Glutamatergic neuron (in vitro differentiated cells): ENCODE measurements around the gene S1PR1. TPM values are rescaled to one million over a fixed set of nuclear protein-coding genes. Genes with fewer than 3 reads are reported as not detected.

Source experiments
- DNase-seq: peaks from one replicate; pipeline ENCODE4 v3.0.0; 2022
- H3K27ac Mint-ChIP-seq: one replicate; pipeline ENCODE4 v1.8.0; 2020; ENCODE audit warnings: mild to moderate bottlenecking, mixed read lengths, inconsistent platforms; ENCODE audit not compliant: unreplicated experiment
- H3K27me3 Mint-ChIP-seq: one replicate; pipeline ENCODE4 v1.8.0; 2020; ENCODE audit warnings: mild to moderate bottlenecking, moderate library complexity, mixed read lengths, inconsistent platforms; ENCODE audit not compliant: unreplicated experiment
- H3K36me3 Mint-ChIP-seq: one replicate; pipeline ENCODE4 v1.8.0; 2020; ENCODE audit warnings: mild to moderate bottlenecking, mixed read lengths, inconsistent platforms; ENCODE audit not compliant: unreplicated experiment
- H3K4me1 Mint-ChIP-seq: one replicate; pipeline ENCODE4 v1.8.0; 2020; ENCODE audit warnings: mild to moderate bottlenecking, low read depth, mixed read lengths, inconsistent platforms; ENCODE audit not compliant: unreplicated experiment
- H3K4me3 Mint-ChIP-seq: one replicate; pipeline ENCODE4 v1.8.0; 2020; ENCODE audit warnings: mild to moderate bottlenecking, mixed read lengths, inconsistent platforms; ENCODE audit not compliant: unreplicated experiment
- H3K9me3 Mint-ChIP-seq: one replicate; pipeline ENCODE4 v1.8.0; 2020; ENCODE audit warnings: mild to moderate bottlenecking, moderate library complexity, mixed read lengths, inconsistent platforms; ENCODE audit not compliant: unreplicated experiment
- total RNA-seq: library from RNA; stranded (reverse); fragmentation: NEBNext Ultra II Directional; extraction: Animal tissue kit (Norgen Biotek cat#: 25700); gene quantifications from one replicate; pipeline ENCODE4 v1.2.1, GENCODE V29; 2021; ENCODE audit not compliant: unreplicated experiment
- TF ChIP-seq, protein P1 (sequence below): fragments of 200-600 bp; sonication (generic); IDR thresholded peaks from one replicate; pipeline ENCODE4 v1.5.0; 2021; ENCODE audit not compliant: partially characterized antibody, unreplicated experiment

The S1PR1 gene
- total RNA-seq, 1 donor from 2014 or later = not detected

DNA sequence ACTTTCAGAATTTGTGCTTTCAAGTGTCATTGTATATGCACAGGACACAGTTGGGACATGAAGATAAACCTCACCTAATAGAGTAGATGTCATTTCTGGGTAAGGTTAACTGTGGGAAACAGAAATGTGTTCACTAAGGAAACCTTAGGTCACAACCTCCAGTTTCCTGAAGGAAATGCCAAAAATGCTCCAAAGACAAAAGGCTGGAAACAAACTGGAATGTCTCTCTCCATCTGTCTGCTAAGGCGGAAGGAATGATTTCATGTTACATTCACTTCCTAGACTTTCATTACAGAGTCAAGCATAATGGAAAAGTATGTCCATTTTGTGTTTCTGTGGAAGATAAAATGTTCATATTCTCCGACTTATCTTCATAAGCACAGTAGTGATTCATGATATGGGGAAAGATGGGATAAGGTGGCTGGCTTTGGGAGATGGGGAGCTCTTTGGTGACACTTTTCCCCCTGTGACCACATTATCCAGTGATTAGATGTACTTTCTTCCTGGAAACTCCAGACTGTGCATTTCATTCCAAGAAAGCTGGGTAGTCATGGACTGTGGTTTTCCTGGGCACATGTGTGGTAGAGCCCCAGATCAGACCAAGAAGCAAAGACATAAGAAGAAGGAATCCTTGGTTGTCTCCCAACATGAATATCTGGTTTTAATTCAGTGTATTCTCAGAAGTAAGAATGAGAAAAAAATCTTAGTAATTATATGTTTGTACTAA lies 5.7 kb downstream of the S1PR1 start:
- H3K27ac Mint-ChIP-seq = no peak overlapping the region
- no peak overlapping the region for H3K4me3 Mint-ChIP-seq

DNA sequence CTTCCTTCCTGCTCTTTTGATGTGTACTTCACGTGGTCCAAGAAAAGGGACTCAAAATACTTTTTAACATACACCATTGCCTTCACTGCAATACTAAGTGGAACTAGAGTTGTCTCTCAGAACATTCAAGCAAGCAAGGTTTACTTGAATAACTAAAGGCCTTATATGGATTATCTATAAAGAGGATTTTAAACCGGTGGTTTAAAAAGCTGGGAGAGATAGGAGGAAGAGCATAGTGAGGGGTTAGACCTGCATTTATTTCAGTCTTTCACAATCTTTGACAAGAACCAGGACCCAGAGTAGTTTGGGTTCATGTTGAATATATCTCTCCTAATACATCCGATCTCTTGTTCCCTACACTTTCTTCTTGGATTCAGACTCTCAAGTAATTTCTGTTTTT lies 6.9 kb downstream of the S1PR1 start:
- DNase-seq = no peak
- no peaks in the 10 kb centered on the region for H3K27me3 Mint-ChIP-seq
- no peaks in the 10 kb centered on the region for H3K9me3 Mint-ChIP-seq
- no peak overlapping the region for H3K4me3 Mint-ChIP-seq
- H3K4me1 Mint-ChIP-seq = no peaks in the 10 kb centered on the region
- H3K27ac Mint-ChIP-seq = no peak overlapping the region
- no peaks in the 10 kb centered on the region for H3K36me3 Mint-ChIP-seq
- TF ChIP-seq, protein P1, sequence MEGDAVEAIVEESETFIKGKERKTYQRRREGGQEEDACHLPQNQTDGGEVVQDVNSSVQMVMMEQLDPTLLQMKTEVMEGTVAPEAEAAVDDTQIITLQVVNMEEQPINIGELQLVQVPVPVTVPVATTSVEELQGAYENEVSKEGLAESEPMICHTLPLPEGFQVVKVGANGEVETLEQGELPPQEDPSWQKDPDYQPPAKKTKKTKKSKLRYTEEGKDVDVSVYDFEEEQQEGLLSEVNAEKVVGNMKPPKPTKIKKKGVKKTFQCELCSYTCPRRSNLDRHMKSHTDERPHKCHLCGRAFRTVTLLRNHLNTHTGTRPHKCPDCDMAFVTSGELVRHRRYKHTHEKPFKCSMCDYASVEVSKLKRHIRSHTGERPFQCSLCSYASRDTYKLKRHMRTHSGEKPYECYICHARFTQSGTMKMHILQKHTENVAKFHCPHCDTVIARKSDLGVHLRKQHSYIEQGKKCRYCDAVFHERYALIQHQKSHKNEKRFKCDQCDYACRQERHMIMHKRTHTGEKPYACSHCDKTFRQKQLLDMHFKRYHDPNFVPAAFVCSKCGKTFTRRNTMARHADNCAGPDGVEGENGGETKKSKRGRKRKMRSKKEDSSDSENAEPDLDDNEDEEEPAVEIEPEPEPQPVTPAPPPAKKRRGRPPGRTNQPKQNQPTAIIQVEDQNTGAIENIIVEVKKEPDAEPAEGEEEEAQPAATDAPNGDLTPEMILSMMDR = no peak

More for the DNA sequence above, 5.7 kb downstream of the S1PR1 start:
- no peaks in the 10 kb centered on the region for H3K36me3 Mint-ChIP-seq
- TF ChIP-seq, protein P1 = no peak
- peaks cover 3% of the 10 kb centered on the region for H3K9me3 Mint-ChIP-seq
- peaks cover 3% of the 10 kb centered on the region for H3K4me1 Mint-ChIP-seq
- no peak for DNase-seq
- no peaks in the 10 kb centered on the region for H3K27me3 Mint-ChIP-seq

DNA sequence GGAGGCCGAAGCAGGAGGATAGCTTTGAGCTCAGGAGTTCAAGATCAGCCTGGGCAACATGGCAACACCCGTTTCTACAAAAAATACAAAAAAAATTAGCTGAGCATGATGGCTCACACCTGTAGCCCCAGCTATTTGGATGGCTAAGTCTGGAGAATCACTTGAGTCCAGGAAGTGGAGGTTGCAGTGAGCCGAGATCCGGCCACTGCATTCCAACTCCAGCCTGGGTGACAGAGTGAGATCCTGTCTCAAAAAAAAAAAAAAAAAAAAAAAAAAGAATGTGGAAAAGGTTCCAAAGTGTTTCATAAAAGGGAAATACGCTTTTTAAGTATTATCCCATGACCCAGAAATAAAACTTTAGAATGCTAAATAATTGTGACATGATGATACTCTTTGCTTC lies 8.0 kb downstream of the S1PR1 start:
- TF ChIP-seq, protein P1 = no peak
- Mint-ChIP-seq H3K36me3 (no peaks in the 10 kb centered on the region), H3K4me1 (no peaks in the 10 kb centered on the region), H3K4me3 (no peak overlapping the region), H3K27me3 (no peaks in the 10 kb centered on the region), H3K9me3 (no peaks in the 10 kb centered on the region), H3K27ac (no peak overlapping the region)
- no peak for DNase-seq

DNA sequence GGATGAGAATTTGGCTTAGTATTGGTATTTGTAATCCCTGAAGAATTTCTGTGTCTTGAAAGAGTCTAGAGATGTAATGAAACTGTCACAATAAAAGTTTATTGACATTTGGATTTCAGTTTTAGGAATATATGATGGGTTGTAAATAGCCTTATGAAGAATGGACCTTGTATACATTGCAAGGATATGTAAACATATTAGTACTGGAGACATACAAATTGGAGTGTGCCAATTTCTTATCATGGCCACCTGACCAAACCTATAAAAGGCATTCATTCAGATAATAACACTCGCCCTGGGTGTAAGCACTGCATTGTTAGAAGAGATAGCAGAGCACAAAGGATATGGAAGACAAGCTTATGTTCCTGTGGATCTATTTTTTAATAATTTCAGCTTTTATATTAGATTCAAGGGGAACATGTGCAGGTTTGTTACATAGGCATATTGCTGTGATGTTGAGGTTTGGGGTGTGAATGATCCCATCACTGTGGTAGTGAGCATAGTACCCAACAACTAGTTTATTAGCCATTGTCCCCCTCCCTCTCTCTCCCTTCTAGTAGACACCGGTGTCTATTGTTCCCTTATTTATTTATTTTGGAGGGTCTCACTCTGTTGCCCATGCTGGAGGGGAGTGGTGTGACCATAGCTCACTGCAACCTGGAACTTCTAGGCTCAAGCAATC lies 8.6 kb downstream of the S1PR1 start:
- Mint-ChIP-seq H3K9me3 (no peaks in the 10 kb centered on the region), H3K27me3 (no peaks in the 10 kb centered on the region), H3K4me1 (no peaks in the 10 kb centered on the region), H3K4me3 (no peak overlapping the region), H3K36me3 (no peaks in the 10 kb centered on the region), H3K27ac (no peak overlapping the region)
- TF ChIP-seq, protein P1 = no peak
- no peak for DNase-seq
